ENCODE measurements around the gene DLEC1. TPM values are rescaled to one million over a fixed set of nuclear protein-coding genes. Genes with fewer than 3 reads are reported as not detected.

The DLEC1 gene
- total and polyA plus RNA-seq, 9 of the 15 experiments (the other 6 are each of a cell fraction or from before 2014, with no cell fraction given), result 0.07 to 0.08 TPM; not detected in 7

DNA sequence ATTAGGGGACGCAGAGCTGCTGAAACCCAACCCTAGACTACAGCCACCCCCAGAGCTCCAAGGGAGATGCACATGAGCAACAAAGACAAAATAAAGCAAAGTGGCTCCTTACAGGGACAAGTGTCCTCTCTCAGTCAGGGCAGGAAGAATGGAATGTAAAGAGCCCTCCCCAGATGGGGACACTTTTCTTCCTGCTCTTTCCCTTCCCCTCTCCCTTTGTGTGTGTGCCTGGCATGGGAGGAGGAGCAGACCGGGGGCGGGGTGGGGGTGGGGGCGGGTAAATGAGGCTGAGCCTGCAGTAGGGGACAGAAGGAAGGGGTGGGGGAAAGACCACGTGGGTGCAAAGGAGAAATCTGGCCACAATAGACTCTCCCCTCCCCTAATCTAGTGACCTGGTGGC, 60.5 kb downstream of the DLEC1 start:
- no peaks in the 10 kb centered on the region for H3K79me2 ChIP-seq (ENCODE audit: control insufficient read depth, insufficient read depth, low read length)
- H3K27ac ChIP-seq (ENCODE audit: extremely low read depth, low read depth, low read length), result no peak overlapping the region
- H4K20me1 ChIP-seq (replicated peaks; ENCODE audit: control insufficient read depth, insufficient read depth, low read length), result no peaks in the 10 kb centered on the region
- FAIRE-seq (no peak), DNase-seq (ENCODE audit: extremely low read depth in 1 of 4, low spot score in 3 of 4) (no peak), ATAC-seq (no peak)
- TF ChIP-seq, protein P1, sequence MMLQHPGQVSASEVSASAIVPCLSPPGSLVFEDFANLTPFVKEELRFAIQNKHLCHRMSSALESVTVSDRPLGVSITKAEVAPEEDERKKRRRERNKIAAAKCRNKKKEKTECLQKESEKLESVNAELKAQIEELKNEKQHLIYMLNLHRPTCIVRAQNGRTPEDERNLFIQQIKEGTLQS (IDR thresholded peaks at IDR 0.05), result no peak
- TF ChIP-seq, protein P1 (CRISPR knock-in tag; conservative IDR thresholded peaks at IDR 0.05), result no peak
- BruUV-seq (replicated peaks), result no TSS peak
- H3K27me3 ChIP-seq (ENCODE audit: control insufficient read depth in 2 of 2, insufficient read depth in 2 of 2, low read length in 2 of 2), result peaks cover 51 to 66% of the 10 kb centered on the region in 2 experiments
- no peak overlapping the region for H3K4me3 ChIP-seq
- H2AFZ ChIP-seq (ENCODE audit: low read depth, low read length), result no peak overlapping the region
- 0% methylated on average over 5 of the region's 5 CpGs for WGBS (ENCODE audit: insufficient coverage, low coverage, missing lambda C conversion rate)
- no peaks in the 10 kb centered on the region for H3K9me3 ChIP-seq (replicated peaks; ENCODE audit: control insufficient read depth, insufficient read depth, low read depth, low read length)
- no peaks in the 10 kb centered on the region for H3K36me3 ChIP-seq (ENCODE audit: control insufficient read depth, insufficient read depth, low read length)
- H3K4me1 ChIP-seq (replicated peaks in 1 of 2; ENCODE audit: control insufficient read depth in 2 of 2, insufficient read depth in 2 of 2, low read length in 2 of 2), result no peaks in the 10 kb centered on the region
- no peak overlapping the region for H3K4me2 ChIP-seq (ENCODE audit: insufficient read depth, low read length)
- intact Hi-C loops (cut with micrococcal nuclease) (no loop called here), in situ Hi-C loops (cut with MboI) (no loop called here)
- ChIA-PET CTCF (ENCODE audit: low intra/inter-chr PET ratio) (no interaction called here), POLR2A (interaction anchor here (0.6 to 2.0 kb wide), 4 partner anchors 10 to 394 kb away, joined by 4 to 8 read pairs (median 5); no protein-coding TSS in a partner anchor)
- H3K9me1 ChIP-seq (ENCODE audit: control insufficient read depth, insufficient read depth, low read length), result no peaks in the 10 kb centered on the region
- H3K9ac ChIP-seq (ENCODE audit: insufficient read depth in 1 of 2, low read depth in 2 of 2, low read length in 2 of 2), result no peak overlapping the region

DNA sequence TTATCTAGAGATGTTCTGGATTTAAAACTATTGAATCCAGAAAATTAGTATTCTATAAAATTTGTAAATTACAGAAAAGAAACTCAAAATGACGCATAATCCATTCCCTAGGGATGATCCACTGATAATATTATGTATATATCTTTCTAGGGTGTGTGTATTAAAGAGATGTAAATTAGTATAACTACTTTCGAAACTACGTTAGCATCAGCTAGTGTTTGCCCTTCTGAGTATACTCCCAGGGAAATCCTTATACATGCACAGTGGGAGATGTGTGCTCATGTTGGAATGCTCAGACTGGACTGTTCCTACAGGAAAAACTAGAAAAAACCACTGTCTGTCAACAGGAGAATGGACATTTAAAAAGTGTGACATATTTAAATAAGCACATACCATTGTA, 61.5 kb downstream of the DLEC1 start:
- FAIRE-seq (no peak), ATAC-seq (no peak), DNase-seq (ENCODE audit: extremely low read depth in 1 of 4, low spot score in 3 of 4) (no peak)
- H3K36me3 ChIP-seq (ENCODE audit: control insufficient read depth, insufficient read depth, low read length), result no peaks in the 10 kb centered on the region
- no peak overlapping the region for H2AFZ ChIP-seq (ENCODE audit: low read depth, low read length)
- no peak overlapping the region for H3K4me3 ChIP-seq
- H3K9me1 ChIP-seq (ENCODE audit: control insufficient read depth, insufficient read depth, low read length), result no peaks in the 10 kb centered on the region
- ChIA-PET CTCF (ENCODE audit: low intra/inter-chr PET ratio) (no interaction called here), POLR2A (interaction anchor here (1.2 kb wide), 1 partner anchor 8 kb away, joined by 3 read pairs; no protein-coding TSS in a partner anchor)
- no peaks in the 10 kb centered on the region for H3K79me2 ChIP-seq (ENCODE audit: control insufficient read depth, insufficient read depth, low read length)
- H3K27ac ChIP-seq (ENCODE audit: extremely low read depth, low read depth, low read length), result no peak overlapping the region
- H3K4me2 ChIP-seq (ENCODE audit: insufficient read depth, low read length), result no peak overlapping the region
- no peak overlapping the region for H3K9ac ChIP-seq (ENCODE audit: insufficient read depth in 1 of 2, low read depth in 2 of 2, low read length in 2 of 2)
- intact Hi-C loops (cut with micrococcal nuclease) (no loop called here), in situ Hi-C loops (cut with MboI) (no loop called here)
- no TSS peak for BruUV-seq (replicated peaks)
- no peaks in the 10 kb centered on the region for H4K20me1 ChIP-seq (replicated peaks; ENCODE audit: control insufficient read depth, insufficient read depth, low read length)
- no peaks in the 10 kb centered on the region for H3K9me3 ChIP-seq (replicated peaks; ENCODE audit: control insufficient read depth, insufficient read depth, low read depth, low read length)
- H3K27me3 ChIP-seq (ENCODE audit: control insufficient read depth in 2 of 2, insufficient read depth in 2 of 2, low read length in 2 of 2), result peaks cover 47 to 56% of the 10 kb centered on the region in 2 experiments
- no peaks in the 10 kb centered on the region for H3K4me1 ChIP-seq (replicated peaks in 1 of 2; ENCODE audit: control insufficient read depth in 2 of 2, insufficient read depth in 2 of 2, low read length in 2 of 2)
- 2% methylated on average over 3 of the region's 3 CpGs for WGBS (ENCODE audit: insufficient coverage, low coverage, missing lambda C conversion rate)
- TF ChIP-seq SAFB (IDR thresholded peaks at IDR 0.05; ENCODE audit: borderline replicate concordance, low read depth, low read length), result no peak
- TF ChIP-seq, protein P2, sequence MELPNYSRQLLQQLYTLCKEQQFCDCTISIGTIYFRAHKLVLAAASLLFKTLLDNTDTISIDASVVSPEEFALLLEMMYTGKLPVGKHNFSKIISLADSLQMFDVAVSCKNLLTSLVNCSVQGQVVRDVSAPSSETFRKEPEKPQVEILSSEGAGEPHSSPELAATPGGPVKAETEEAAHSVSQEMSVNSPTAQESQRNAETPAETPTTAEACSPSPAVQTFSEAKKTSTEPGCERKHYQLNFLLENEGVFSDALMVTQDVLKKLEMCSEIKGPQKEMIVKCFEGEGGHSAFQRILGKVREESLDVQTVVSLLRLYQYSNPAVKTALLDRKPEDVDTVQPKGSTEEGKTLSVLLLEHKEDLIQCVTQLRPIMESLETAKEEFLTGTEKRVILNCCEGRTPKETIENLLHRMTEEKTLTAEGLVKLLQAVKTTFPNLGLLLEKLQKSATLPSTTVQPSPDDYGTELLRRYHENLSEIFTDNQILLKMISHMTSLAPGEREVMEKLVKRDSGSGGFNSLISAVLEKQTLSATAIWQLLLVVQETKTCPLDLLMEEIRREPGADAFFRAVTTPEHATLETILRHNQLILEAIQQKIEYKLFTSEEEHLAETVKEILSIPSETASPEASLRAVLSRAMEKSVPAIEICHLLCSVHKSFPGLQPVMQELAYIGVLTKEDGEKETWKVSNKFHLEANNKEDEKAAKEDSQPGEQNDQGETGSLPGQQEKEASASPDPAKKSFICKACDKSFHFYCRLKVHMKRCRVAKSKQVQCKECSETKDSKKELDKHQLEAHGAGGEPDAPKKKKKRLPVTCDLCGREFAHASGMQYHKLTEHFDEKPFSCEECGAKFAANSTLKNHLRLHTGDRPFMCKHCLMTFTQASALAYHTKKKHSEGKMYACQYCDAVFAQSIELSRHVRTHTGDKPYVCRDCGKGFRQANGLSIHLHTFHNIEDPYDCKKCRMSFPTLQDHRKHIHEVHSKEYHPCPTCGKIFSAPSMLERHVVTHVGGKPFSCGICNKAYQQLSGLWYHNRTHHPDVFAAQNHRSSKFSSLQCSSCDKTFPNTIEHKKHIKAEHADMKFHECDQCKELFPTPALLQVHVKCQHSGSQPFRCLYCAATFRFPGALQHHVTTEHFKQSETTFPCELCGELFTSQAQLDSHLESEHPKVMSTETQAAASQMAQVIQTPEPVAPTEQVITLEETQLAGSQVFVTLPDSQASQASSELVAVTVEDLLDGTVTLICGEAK (IDR thresholded peaks at IDR 0.05), result no peak
- TF ChIP-seq, protein P2 (CRISPR knock-in tag; IDR thresholded peaks at IDR 0.05), result no peak
